Measurements from ENCODE around the gene DNAH10. TPM values are rescaled to one million over a fixed set of nuclear protein-coding genes. Genes with fewer than 3 reads are reported as not detected.
A peak's percentile ranks its signal among the peaks of the same experiment; 100 is the strongest.

The DNAH10 gene
- total RNA-seq, 4 donors from 2014 or later: under 0.01 to 1.7 (median 0.28) TPM

DNA sequence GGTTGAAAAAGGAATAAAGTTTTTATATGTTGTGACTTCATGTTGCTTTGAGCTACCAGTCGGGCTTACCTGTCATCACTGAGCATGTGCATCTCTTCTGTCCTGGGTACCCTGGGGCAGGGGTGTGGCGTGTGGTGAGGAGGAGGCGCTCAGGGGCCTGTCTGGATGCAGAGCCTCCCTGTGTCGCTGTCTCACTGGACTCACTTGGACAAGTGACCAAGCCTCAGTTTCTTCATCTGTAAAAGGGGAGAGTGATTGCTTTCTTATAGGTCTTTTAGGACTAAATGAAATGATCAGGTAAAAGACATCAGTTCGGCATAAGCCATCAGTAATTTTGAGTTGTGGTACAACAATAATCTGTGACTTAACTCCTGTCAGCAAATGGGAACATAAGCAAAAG lies 27.8 kb upstream of the DNAH10 start:
- no peak overlapping the region for H3K27ac ChIP-seq
- H3K27me3 ChIP-seq: no peaks in the 10 kb centered on the region
- no peaks in the 10 kb centered on the region for H3K9me3 ChIP-seq
- DNase-seq: no peak
- H3K4me3 ChIP-seq: no peak overlapping the region
- peaks cover 0 to 89% (median 0%) of the 10 kb centered on the region in 3 donors for H3K36me3 ChIP-seq
- no peak for TF ChIP-seq POLR2A (IDR thresholded peaks at IDR 0.05)
- TF ChIP-seq, protein P1, sequence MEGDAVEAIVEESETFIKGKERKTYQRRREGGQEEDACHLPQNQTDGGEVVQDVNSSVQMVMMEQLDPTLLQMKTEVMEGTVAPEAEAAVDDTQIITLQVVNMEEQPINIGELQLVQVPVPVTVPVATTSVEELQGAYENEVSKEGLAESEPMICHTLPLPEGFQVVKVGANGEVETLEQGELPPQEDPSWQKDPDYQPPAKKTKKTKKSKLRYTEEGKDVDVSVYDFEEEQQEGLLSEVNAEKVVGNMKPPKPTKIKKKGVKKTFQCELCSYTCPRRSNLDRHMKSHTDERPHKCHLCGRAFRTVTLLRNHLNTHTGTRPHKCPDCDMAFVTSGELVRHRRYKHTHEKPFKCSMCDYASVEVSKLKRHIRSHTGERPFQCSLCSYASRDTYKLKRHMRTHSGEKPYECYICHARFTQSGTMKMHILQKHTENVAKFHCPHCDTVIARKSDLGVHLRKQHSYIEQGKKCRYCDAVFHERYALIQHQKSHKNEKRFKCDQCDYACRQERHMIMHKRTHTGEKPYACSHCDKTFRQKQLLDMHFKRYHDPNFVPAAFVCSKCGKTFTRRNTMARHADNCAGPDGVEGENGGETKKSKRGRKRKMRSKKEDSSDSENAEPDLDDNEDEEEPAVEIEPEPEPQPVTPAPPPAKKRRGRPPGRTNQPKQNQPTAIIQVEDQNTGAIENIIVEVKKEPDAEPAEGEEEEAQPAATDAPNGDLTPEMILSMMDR (IDR thresholded peaks at IDR 0.05): no peak
- no peaks in the 10 kb centered on the region for H3K4me1 ChIP-seq

DNA sequence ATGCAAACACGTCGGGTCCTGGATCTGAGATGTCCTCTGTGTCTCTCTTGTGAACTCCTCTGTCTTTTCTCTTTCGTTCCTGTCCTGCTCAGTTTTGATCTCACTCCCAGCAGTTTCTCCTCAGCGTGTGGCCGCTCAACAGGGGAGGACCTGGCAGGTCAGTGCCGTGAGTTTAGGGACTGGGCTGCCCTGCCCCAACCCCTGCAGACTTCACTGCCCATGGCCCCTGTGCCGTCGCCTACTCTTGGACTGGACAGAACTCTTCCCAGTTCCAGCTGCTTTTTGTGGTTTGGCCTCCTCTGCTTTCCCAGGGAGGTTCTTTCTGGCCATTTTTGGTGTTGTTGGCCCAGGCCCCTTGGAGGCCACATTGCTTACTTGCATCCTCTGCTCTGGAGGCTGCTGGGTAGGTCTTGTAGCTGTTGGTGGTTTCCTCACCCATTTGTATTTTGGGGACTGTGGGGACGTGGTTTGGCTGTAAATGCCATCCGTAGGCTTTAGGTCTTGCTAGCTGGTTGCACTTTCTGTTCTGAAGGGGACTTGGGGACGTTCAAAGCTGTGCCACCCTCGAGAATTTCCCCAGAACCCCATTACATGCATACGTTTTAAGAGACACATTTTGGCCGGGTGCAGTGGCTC lies 20.0 kb upstream of the DNAH10 start:
- H3K4me3 ChIP-seq: no peak overlapping the region
- TF ChIP-seq, protein P1 (IDR thresholded peaks at IDR 0.05): no peak
- no peak for TF ChIP-seq POLR2A (IDR thresholded peaks at IDR 0.05)
- H3K4me1 ChIP-seq: no peaks in the 10 kb centered on the region
- no peak for DNase-seq
- peaks cover 0 to 80% (median 0%) of the 10 kb centered on the region in 3 donors for H3K36me3 ChIP-seq
- H3K9me3 ChIP-seq: no peaks in the 10 kb centered on the region
- no peaks in the 10 kb centered on the region for H3K27me3 ChIP-seq
- H3K27ac ChIP-seq: peak overlapping the region in 2 of 4 donors; percentile 4 to 25

DNA sequence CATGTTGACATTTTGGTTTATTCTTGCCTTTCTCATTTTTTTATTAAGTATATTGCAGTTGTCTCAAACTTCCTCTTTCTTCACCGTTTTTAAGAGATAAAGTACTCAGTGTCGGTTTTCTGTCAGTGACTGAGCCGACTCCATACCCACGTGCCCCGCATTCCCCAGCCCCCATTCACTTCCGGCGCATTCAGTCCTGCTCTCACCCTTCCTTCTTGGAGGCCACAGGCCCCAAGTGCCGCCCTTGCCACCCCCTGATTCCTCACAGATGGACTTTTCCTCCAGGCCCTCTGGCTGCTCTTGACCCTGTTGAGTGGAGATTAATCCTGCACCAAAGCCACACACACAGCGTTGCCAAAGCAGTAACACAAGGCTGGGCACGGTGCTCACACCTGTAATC lies 19.1 kb upstream of the DNAH10 start:
- peaks cover 0 to 71% (median 0%) of the 10 kb centered on the region in 3 donors for H3K36me3 ChIP-seq

DNA sequence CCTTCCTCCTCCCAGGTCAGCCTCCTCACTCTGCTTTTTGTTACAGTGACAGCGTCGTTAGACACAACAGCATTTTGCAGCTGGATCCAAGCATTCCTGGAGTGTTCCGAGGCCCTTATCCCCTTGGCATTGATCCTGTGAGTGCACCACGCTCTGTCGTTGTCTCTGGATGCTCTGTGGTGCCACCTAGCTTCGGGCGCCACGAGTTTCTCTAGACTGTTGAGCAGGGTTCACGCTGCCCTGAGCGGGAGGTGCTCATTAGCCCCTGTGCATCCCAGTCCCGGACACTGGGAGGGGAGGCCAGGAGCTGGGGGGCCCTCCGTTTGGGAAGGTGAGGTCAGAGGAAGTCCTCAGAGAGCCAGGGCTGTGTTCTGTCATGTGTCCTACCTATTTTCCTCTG lies 17.3 kb upstream of the DNAH10 start:
- Histone ChIP-seq H3K27me3 (no peaks in the 10 kb centered on the region), H3K36me3 (peaks cover 0 to 71% (median 0%) of the 10 kb centered on the region in 3 donors), H3K9me3 (no peaks in the 10 kb centered on the region), H3K4me3 (no peak overlapping the region), H3K27ac (no peak overlapping the region), H3K4me1 (no peaks in the 10 kb centered on the region)
- no peak for DNase-seq
- no peak for TF ChIP-seq POLR2A (IDR thresholded peaks at IDR 0.05)
- TF ChIP-seq, protein P1 (IDR thresholded peaks at IDR 0.05): no peak

More for the DNA sequence above, 19.1 kb upstream of the DNAH10 start:
- TF ChIP-seq POLR2A (IDR thresholded peaks at IDR 0.05): no peak
- TF ChIP-seq, protein P1 (IDR thresholded peaks at IDR 0.05): no peak
- Histone ChIP-seq H3K4me1 (no peaks in the 10 kb centered on the region), H3K27me3 (no peaks in the 10 kb centered on the region), H3K4me3 (no peak overlapping the region), H3K9me3 (no peaks in the 10 kb centered on the region), H3K27ac (no peak overlapping the region)
- DNase-seq: no peak

DNA sequence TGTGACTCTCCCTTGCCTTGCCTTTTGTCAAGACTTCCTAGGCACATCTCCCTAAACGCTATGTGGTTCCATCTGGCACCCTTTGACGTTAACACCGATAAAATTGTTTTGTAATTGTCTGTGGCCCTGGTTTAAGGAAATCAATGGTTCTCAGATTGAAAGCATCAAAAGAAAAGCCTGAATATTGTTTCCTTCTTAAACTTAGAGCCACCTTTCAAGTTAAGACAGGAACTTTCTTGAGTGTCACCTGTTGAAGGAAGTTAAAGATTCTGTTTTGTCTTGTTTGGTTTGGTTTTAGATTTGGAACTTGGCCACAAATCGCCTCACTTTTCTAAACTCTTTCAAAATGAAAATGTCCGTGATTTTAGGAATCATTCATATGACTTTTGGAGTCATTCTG lies 14.8 kb upstream of the DNAH10 start:
- TF ChIP-seq POLR2A (IDR thresholded peaks at IDR 0.05): no peak
- Histone ChIP-seq H3K9me3 (no peaks in the 10 kb centered on the region), H3K27ac (no peak overlapping the region), H3K4me3 (no peak overlapping the region), H3K4me1 (no peaks in the 10 kb centered on the region), H3K27me3 (no peaks in the 10 kb centered on the region), H3K36me3 (peaks cover 0 to 66% (median 0%) of the 10 kb centered on the region in 3 donors)
- no peak for DNase-seq

DNA sequence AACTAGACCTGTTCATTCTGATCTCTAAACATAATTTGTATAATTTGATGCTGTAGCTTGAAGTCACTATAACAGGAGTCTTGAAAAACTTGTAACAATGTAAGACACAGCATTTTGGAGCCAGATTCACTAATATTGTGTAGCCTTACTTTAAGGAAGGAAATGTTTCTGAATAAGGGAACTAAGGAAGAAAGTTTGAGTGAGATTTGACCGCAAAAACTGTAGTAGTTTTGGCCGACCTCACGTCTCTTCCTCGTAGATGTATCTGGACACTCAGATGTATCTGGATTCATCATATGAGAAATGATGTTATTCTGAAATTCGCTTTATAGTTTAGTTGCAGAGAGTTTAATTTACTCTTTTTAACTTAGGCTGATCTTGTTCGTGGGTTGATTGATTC lies 13.9 kb upstream of the DNAH10 start:
- Histone ChIP-seq H3K9me3 (no peaks in the 10 kb centered on the region), H3K4me1 (no peaks in the 10 kb centered on the region), H3K4me3 (no peak overlapping the region), H3K36me3 (peaks cover 0 to 67% (median 0%) of the 10 kb centered on the region in 3 donors), H3K27ac (no peak overlapping the region), H3K27me3 (no peaks in the 10 kb centered on the region)
- TF ChIP-seq POLR2A (IDR thresholded peaks at IDR 0.05): no peak
- TF ChIP-seq, protein P1 (IDR thresholded peaks at IDR 0.05): no peak
- DNase-seq: no peak
